GM12872 (cell line): Measurements from ENCODE around the gene SNCAIP.
A peak's percentile ranks its signal among the peaks of the same experiment; 100 is the strongest.

ENCODE experiments used
- CTCF ChIP-seq: IDR thresholded peaks from 3 replicates; pipeline ENCODE4 v1.5.1; 2011; ENCODE audit warnings: low read depth, mild to moderate bottlenecking, low read length, moderate library complexity; ENCODE audit not compliant: insufficient read depth

Gene SNCAIP

GRCh38 chr5:122484103-122484502, 172.1 kb downstream of the SNCAIP start:
- TF ChIP-seq CTCF, result no peak

GRCh38 chr5:122485226-122485625, 173.2 kb downstream of the SNCAIP start:
- TF ChIP-seq CTCF, result no peak

- no peak for TF ChIP-seq CTCF
Measured at GRCh38 chr5:122490718-122491117, 178.7 kb downstream of the SNCAIP start.

GRCh38 chr5:122492675-122493074, 180.6 kb downstream of the SNCAIP start:
- peak; percentile 15; the same call in 1 of the 3 replicates for TF ChIP-seq CTCF

- no peak for TF ChIP-seq CTCF
Measured at GRCh38 chr5:122493091-122494021, 181.3 kb downstream of the SNCAIP start.

GRCh38 chr5:122494109-122494508, 182.1 kb downstream of the SNCAIP start:
- no peak for TF ChIP-seq CTCF

- TF ChIP-seq CTCF, result no peak
Measured at GRCh38 chr5:122498163-122498562, 186.1 kb downstream of the SNCAIP start.
